ENCODE data around the gene KIF13A.

GRCh38 chr6:17762651-17763050 lies 224.8 kb downstream of the KIF13A start:
- TF ChIP-seq CTCF (IDR thresholded peaks at IDR 0.05) (no peak), POLR2A (IDR thresholded peaks at IDR 0.05) (no peak)

Measured in vagina (tissue), 2 donors.